HS-27A (cell line): Measurements from ENCODE around the gene WASF2.
"Not testable (repeated sequence)": the region's sequence is repeated elsewhere in the genome, so short reads cannot be mapped to it uniquely, and the experiment has no call there.

Source experiments
- DNase-seq: peaks from one replicate; pipeline ENCODE4 v3.0.0-alpha.2; 2012; ENCODE audit warnings: low read depth, missing footprints

The WASF2 gene

GRCh38 chr1:27397749-27398148 is 92.2 kb downstream of the WASF2 start:
- DNase-seq: no peak

GRCh38 chr1:27397110-27397509 is 92.9 kb downstream of the WASF2 start:
- DNase-seq: no peak

- no peak for DNase-seq
Observed at GRCh38 chr1:27395441-27396195, 94.3 kb downstream of the WASF2 start.

GRCh38 chr1:27394925-27395324 is 95.0 kb downstream of the WASF2 start:
- no peak for DNase-seq

DNA sequence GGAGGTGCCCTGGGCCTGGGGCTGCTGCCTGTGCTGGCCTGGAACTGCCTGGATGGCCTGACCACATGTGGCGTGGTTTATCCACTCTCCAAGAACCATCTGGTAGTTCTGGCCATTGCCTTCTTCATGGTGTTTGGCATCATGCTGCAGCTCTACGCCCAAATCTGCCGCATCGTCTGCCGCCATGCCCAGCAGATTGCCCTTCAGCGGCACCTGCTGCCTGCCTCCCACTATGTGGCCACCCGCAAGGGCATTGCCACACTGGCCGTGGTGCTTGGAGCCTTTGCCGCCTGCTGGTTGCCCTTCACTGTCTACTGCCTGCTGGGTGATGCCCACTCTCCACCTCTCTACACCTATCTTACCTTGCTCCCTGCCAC is 95.7 kb downstream of the WASF2 start:
- DNase-seq: no peak

DNA sequence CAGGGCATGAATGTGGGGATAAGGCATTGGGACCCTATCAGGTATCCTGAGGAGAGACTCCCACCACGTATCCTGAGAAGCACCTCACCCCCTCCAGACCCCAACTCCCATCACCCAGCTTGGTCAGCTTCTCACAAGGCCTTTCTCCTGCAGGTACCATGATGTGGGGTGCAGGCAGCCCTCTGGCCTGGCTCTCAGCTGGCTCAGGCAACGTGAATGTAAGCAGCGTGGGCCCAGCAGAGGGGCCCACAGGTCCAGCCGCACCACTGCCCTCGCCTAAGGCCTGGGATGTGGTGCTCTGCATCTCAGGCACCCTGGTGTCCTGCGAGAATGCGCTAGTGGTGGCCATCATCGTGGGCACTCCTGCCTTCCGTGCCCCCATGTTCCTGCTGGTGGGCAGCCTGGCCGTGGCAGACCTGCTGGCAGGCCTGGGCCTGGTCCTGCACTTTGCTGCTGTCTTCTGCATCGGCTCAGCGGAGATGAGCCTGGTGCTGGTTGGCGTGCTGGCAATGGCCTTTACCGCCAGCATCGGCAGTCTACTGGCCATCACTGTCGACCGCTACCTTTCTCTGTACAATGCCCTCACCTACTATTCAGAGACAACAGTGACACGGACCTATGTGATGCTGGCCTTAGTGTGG is 96.2 kb downstream of the WASF2 start:
- DNase-seq: no peak

- DNase-seq: no peak
Observed at GRCh38 chr1:27392778-27393635, 97.0 kb downstream of the WASF2 start.

DNA sequence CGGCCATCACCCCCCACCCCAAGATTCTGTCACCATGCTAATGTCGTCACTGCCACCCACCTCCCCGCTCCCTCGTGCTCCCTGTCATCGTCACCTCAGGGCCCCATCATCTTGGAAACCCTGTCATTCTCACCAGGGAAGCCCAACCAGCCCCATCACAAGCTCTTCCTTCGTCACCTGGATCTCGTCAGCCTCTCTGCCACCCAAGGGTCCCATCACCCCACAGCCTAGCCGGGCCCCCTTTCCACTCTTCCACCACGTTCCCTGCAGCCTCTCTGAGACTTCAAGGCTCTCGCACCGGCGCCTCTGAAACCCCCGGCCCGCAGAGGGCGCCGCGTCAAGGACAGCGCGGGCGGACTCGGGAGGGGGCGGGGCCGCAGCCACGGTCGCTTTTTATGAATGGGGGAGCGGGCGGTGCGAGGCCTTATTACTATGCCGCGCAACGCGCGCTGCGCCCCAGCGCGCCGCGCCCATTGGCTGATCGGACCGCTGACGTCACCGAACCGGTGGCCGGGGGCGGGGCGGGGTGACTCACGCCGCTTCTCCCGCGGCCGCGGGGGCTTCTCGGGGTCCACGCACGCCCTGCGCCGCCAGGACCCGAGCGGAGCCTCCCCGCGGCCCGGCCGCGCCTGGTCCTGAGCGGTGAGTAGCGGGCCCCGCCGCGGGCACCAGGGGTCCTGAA is 97.7 kb downstream of the WASF2 start, which contains the start of gene GPR3:
TSS of gene GPR3 (plus strand) at position 527 of the 682 bp plus-strand sequence. CDS start 1,177 bp downstream, outside the sequence.
- DNase-seq: peak; percentile 80

- no peak for DNase-seq
Observed at GRCh38 chr1:27391511-27392095, 98.4 kb downstream of the WASF2 start.

DNA sequence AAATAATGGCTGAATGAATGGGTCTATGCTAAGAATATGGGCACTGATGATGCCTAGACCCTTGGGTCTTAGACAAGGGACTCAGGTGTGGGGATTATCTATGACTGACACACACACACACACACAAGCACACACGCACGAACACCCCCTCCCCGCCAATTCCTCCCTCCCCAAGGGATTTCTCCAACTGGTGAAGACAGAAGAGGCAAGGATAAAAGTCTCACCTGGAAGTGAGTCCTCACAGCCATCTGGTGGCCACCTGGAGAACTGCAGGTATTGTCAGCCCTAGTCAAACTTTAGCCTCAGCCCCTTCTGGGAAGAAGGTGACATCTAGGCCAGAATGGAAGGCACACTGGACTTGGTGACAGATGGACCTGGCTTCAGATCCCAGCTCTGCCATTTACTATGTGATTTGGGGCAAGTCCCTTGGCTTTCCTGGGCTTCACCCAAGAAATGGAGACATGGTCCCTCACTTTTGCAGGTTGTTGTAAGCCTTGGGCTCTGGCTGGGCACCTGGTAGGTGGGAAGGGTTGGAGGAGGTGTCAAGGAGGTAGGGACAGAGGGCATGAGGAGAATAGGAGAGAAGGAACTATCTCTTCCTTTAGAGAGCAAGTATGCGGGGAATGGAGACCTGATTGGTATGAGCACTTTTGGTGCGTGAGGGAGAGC is 101.5 kb downstream of the WASF2 start:
- no peak for DNase-seq

DNA sequence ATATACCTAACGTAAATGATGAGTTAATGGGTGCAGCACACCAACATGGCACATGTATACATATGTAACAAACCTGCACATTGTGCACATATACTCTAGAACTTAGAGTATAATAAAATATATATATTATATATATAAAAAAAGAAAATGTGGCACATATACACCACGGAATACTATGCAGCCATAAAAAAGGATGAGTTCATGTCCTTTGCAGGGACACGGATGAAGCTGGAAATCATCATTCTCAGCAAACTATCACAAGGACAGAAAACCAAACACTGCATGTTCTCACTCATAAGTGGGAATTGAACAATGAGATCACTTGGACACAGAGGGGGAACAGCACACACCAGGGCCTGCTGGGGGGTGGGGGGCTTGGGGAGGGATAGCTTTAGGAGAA is 105.2 kb downstream of the WASF2 start:
- not testable (repeated sequence) for DNase-seq

DNA sequence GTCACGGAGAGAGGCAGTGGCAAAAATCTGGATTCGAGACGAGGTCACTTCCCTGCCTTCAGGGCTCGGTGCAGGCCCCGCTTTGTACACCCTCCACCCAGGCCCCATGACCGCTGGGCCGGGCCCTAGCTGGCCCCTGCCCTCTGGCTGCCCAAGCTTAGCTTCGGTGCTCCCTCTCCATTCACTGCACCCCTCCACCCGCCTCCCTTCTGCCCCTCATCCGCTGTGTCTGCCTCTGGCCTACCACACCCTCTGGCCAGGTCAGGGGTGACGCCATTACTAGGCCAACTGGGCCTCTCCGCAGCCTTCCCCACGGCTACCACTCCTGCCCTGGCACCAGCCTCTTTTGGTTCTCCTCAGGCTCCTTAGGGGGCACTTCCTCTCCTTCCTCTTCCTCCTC is 106.3 kb downstream of the WASF2 start:
- no peak for DNase-seq

- no peak for DNase-seq
Observed at GRCh38 chr1:27383039-27383605, 106.8 kb downstream of the WASF2 start, which contains the start of gene CD164L2. Gene CD164L2, minus strand, starts transcription at chr1:27383333. Its CDS starts 94 bp downstream, at chr1:27383239.

GRCh38 chr1:27381969-27382762 is 107.8 kb downstream of the WASF2 start:
- DNase-seq: no peak

DNA sequence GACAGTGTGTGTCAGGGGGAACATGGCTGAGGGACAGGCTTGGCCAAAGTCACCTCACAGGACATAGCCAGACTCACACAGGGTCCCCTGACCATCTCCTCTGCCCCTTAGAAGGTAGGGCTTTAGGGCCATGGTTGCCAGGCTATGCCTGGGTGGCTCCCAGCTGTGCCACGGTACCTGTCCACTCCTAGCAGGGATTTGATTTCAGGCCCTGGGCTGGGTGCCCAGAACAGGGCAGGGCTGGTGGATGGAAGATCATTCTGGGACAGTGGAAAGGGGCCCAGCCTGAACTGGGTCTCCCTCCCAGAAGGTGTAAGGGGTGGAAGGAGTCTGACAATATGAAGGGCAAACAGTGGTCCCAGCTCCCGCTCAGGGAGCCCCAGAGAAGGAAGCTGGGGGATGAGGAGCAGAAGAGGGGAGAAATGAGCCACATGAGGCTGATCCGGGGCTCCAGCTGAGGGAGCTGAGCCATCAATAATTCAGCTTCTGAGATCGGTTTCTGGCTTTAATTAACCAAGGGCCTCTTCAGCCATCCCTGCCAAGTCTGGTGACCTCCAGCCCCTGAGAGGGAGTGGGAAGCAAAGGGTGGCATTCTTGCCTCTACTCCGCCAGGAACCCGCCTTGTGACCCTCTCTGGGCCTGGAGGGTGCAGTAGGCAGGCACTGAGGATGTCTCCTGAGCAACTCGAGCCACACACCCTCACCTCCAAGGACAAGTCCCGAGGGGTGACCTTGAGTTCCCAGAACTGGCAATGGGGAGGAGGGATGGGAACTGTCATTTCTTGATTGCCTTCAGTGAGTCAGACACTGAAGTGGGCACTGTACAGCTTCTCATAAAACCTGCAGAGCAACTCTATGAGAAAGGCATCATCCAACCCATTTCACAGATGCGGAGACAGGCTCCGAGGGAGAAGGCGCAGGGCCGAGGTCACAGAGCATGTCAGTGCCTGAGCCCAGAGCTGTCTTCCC is 108.9 kb downstream of the WASF2 start:
- no peak for DNase-seq

DNA sequence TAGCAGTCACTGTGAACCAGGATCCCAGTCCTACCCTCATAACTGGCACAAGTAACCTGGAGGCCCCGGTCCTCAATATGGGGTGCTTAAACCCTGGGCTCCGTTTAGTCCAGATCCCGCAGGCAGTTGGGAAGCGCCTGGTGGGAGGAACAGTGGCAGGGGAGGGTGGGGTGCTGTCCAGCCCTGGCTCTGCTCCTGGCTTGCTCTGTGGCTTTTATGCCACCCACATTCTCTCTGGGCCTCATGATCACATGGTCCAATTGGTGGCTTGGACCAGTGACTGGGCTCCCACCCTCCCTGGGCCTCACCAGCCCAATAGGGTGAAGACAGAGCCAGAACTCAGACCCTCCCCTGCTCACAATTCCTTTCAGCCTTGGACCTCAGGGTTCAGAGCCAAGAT is 109.7 kb downstream of the WASF2 start:
- DNase-seq: no peak

DNA sequence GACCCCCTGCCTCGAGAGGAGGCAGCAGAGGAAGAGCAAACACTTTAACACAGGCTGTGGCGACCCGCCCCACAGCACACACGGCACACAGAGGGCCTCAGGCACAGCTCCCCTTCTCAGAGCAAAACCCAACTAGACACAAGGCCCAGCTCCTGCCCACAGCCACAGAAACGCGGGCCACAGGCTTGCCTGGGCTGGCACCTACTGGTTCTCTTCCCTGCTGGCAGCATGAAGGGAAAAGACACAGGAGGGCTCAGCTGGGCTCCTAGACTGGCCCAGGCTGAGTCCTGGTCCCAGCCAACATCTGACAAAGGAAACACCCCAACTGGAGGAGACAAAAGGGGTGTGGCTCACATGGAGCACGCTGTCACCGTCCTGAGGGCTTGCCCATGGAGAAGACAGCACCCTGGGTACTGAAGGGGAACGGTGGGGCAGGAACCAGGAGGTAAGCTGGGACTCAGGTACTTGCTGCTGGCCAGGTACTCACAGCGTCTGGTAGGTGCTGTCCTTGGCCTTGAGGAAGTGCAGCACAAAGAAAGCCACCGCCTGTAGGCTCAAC is 110.3 kb downstream of the WASF2 start:
- no peak for DNase-seq

- DNase-seq: no peak
Observed at GRCh38 chr1:27377760-27378495, 112.0 kb downstream of the WASF2 start.
